HG02970 (cell line): ENCODE measurements around the gene NRCAM.

Experiments
- ATAC-seq: cut with Tn5 transposase; IDR thresholded peaks from one replicate; pipeline ENCODE4 v1.9.1; 2021; ENCODE audit warnings: mild to moderate bottlenecking, moderate library complexity, moderate number of reproducible peaks; ENCODE audit not compliant: unreplicated experiment, low FRiP score

The NRCAM gene

GRCh38 chr7:108114117-108114841 lies 342.0 kb downstream of the NRCAM start:
- ATAC-seq, result no peak

- no peak for ATAC-seq
These were observed 343.6 kb downstream of the NRCAM start for GRCh38 chr7:108112683-108113082.

GRCh38 chr7:108109221-108109908 lies 346.9 kb downstream of the NRCAM start:
- no peak for ATAC-seq

- no peak for ATAC-seq
These were observed 348.1 kb downstream of the NRCAM start for GRCh38 chr7:108108131-108108530.

DNA sequence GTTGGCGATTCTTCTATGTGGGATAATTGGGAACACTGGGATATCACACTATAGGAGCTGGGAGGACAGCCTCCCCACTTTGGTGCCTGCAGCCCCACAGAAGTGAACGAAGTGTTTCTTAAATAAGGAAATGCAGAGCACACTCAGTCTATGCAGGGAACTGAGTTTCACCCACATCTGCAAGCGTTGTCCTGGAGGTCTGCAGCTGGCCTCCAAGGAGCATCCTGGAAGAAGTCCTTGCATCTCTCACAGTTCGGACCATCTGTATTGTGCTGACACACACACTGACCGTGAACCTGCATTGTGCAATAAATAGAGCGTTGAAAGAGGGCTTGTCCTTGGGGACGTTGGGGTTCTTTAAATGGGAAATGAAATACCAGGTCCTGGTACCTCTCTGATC lies 351.9 kb downstream of the NRCAM start:
- ATAC-seq, result no peak

GRCh38 chr7:108103558-108104298 lies 352.5 kb downstream of the NRCAM start:
- ATAC-seq, result no peak

- ATAC-seq, result no peak
These were observed 353.4 kb downstream of the NRCAM start for GRCh38 chr7:108102671-108103312.

DNA sequence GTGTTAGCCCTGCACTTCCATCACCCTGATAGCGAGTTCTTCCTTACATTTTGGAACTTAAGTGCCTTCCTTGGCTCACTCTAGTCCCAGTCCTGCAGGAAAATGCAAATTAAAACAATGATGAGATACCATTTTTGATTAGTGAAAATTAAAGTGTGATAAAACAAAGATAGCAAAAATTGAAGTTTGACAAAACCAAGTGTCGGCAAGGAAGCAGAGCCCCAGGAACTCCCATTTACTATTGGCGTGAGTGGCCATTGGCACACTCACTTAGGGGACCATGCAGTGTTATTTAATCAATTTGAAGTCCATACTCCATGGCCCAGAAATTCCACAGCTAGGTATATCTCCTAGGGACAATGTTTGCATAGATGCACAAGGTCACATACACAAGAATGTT lies 354.5 kb downstream of the NRCAM start:
- ATAC-seq, result no peak

DNA sequence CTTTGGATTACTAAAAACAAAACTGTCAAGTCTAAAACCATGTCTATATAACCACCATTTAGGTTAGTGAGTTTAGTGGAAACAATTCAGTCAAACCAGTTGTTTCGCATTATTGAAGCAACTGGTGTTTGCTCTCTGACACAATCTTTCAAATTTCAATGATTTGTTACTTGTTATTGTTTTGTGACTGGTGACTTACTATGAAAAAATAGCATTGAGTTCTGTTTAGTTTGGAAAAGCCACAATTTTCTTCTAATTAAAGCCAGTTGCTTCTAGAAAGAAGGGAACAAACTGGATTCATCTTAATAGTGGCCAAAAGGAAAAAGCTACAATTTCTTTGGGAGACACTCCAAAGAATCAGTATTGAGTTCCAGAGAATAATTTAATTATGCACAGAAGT lies 356.5 kb downstream of the NRCAM start:
- ATAC-seq, result no peak

DNA sequence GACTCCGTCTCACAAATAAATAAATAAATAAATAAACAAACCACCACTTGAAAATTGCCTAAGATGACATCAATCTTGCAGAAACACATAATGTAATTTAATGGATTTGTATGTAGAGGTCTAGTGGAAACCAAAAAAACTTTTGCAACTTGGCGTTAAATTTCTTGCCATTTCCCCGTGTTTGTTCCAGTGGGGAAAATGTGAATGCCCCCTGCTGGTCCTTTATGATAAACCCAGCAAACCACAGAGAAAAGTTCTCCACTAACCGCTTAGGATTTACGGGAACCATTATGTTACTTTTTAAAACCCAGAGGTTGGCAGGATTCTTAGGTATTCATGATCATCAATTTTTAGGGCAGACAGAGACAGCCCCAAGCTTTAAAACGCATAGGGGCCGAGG lies 358.5 kb downstream of the NRCAM start:
- no peak for ATAC-seq
